Measurements from ENCODE around the gene CPNE7. TPM values are rescaled to one million over a fixed set of nuclear protein-coding genes. Genes with fewer than 3 reads are reported as not detected.

Gene CPNE7

DNA sequence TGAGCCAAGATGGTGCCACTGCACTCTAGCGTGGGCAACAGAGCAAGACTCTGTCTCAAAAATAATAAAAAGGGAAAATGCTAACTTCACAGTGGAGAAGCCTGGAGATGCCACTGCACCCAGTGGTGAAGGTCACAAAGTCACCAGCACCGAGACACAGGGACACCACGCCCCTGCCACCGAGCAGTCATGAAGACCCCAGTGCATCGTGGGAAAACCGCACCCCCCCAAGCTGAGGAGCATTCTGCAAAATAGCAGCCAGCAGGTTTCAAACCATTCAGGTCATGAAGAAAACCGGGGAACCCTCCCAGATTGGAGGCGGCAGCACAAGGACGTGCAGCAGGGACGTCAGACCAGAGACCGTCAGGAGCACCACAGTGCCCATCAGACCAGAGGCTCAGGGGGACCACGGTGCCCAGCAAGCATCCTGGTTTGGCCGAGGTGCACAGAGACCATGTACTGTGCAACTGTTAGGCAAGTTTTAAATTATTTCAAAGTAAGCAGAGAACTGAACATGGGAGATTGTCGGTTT lies 68.3 kb downstream of the CPNE7 start:
- H3K9me3 ChIP-seq (replicated peaks; ENCODE audit: low read length) = no peaks in the 10 kb centered on the region
- H3K4me2 ChIP-seq (ENCODE audit: low read length) = no peak overlapping the region
- peaks cover 7% of the 10 kb centered on the region for H3K4me1 ChIP-seq (ENCODE audit: control insufficient read depth, insufficient read depth, low read length)
- peaks cover 34% of the 10 kb centered on the region for H3K36me3 ChIP-seq (ENCODE audit: insufficient read depth, low read length)
- H3K9ac ChIP-seq (ENCODE audit: low read depth, low read length) = no peak overlapping the region
- H3K27me3 ChIP-seq (ENCODE audit: control insufficient read depth, insufficient read depth, low read length) = no peaks in the 10 kb centered on the region
- H3K4me3 ChIP-seq (ENCODE audit: low read length) = no peak overlapping the region

DNA sequence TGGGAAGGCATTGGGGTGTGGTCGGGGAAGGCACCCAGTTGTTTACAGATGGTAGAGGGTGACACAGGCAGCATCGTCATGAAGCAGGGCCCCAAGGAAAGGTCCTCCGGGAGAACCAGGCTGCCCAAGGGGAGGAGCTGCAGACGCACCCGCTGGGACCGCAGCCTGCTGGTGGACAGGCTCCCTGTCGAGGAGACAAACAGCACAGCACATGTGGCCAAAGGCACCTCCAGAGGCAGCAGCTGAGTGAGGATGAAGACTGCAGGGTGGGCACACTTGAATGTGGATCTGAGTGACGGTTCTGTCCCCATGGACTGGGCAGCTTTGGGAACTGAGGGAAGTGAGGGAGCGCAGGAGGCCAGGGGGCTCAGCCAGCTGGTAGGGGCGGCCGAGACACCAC lies 69.6 kb downstream of the CPNE7 start:
- H3K9ac ChIP-seq (ENCODE audit: low read depth, low read length) = no peak overlapping the region
- peaks cover 34% of the 10 kb centered on the region for H3K36me3 ChIP-seq (ENCODE audit: insufficient read depth, low read length)
- no peak overlapping the region for H3K4me2 ChIP-seq (ENCODE audit: low read length)
- H3K9me3 ChIP-seq (replicated peaks; ENCODE audit: low read length) = no peaks in the 10 kb centered on the region
- peaks cover 7% of the 10 kb centered on the region for H3K4me1 ChIP-seq (ENCODE audit: control insufficient read depth, insufficient read depth, low read length)
- H3K4me3 ChIP-seq (ENCODE audit: low read length) = no peak overlapping the region
- H3K27me3 ChIP-seq (ENCODE audit: control insufficient read depth, insufficient read depth, low read length) = no peaks in the 10 kb centered on the region

DNA sequence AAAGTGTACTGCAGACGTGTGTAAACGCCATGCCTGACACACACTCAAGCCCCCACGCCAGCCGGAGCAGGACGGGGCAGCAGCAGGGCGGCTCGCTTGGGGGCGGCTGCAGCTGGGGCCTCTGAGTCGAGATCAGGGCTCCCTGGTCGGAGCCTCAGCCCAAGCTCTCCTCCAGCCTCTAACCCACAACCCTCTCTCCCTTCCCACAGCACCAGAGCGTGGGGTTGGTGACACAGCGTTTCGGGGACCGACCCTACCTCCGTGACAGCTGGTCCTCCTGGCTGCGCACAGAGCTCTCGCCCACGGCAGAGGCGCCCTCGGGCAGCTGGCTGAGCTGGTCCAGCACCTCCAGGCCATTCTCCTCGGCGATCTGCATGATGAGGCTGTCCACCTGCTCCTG lies 70.7 kb downstream of the CPNE7 start:
- Histone ChIP-seq H3K4me2 (ENCODE audit: low read length) (no peak overlapping the region), H3K9ac (ENCODE audit: low read depth, low read length) (no peak overlapping the region), H3K9me3 (replicated peaks; ENCODE audit: low read length) (no peaks in the 10 kb centered on the region), H3K36me3 (ENCODE audit: insufficient read depth, low read length) (peaks cover 34% of the 10 kb centered on the region), H3K27me3 (ENCODE audit: control insufficient read depth, insufficient read depth, low read length) (no peaks in the 10 kb centered on the region), H3K4me1 (ENCODE audit: control insufficient read depth, insufficient read depth, low read length) (no peaks in the 10 kb centered on the region), H3K4me3 (ENCODE audit: low read length) (no peak overlapping the region)

Small RNAs within 50 kb of the gene (small RNA-seq; reads per million reads assigned to genes)
- gene SNORD68 = not detected
